Common myeloid progenitor, CD34-positive (primary cell): Measurements from ENCODE around the gene AAK1.
"Not testable (repeated sequence)": the region's sequence is repeated elsewhere in the genome, so short reads cannot be mapped to it uniquely, and the experiment has no call there.

Source experiments
- CTCF ChIA-PET: fragments of 350-600 bp; sonication (Branson Sonifier 250); formaldehyde crosslinking; loops from one replicate; lab custom pipeline; 2021; ENCODE audit warnings: antibody characterized with exemption; lab: Charles Lee
- POLR2A ChIA-PET: fragments of 350-600 bp; sonication (Branson Sonifier 250); formaldehyde crosslinking; loops from one replicate; lab custom pipeline; 2021; ENCODE audit warnings: antibody characterized with exemption; lab: Charles Lee
- DNase-seq, 3 donors: peaks; one replicate each; pipeline versions ENCODE4 v3.0.0 to v3.0.0-alpha.2; 2013
- H3K27ac ChIP-seq, 2 experiments: 1 replicate in 1 of 2; 2 replicates in 1 of 2; pipeline ENCODE4 v1.7.0; 2013; ENCODE audit warnings: inconsistent platforms in 2 of 2, low read length in 2 of 2, mild to moderate bottlenecking in 2 of 2, low read depth in 1 of 2, moderate library complexity in 1 of 2; ENCODE audit not compliant: severe bottlenecking in 2 of 2, insufficient read depth in 1 of 2, poor library complexity in 1 of 2
- H3K27me3 ChIP-seq, 5 experiments: replicated peaks in 2 of 5; 1 replicate in 3 of 5; 2 replicates in 2 of 5; pipeline versions ENCODE4 v1.6.1 to v1.7.0; 2013; ENCODE audit warnings: low read length in 4 of 5, mild to moderate bottlenecking in 2 of 5, moderate library complexity in 2 of 5, inconsistent platforms in 1 of 5; ENCODE audit not compliant: insufficient read depth in 5 of 5, control insufficient read depth in 4 of 5
- H3K36me3 ChIP-seq, 4 experiments: 1 replicate in 2 of 4; 2 replicates in 2 of 4; pipeline versions ENCODE4 v1.6.1 to v1.7.0; 2013; ENCODE audit warnings: low read length in 3 of 4, control low read depth in 1 of 4, mild to moderate bottlenecking in 1 of 4; ENCODE audit not compliant: control insufficient read depth in 4 of 4, insufficient read depth in 4 of 4
- H3K4me1 ChIP-seq, 4 experiments: 1 replicate in 3 of 4; 2 replicates in 1 of 4; pipeline versions ENCODE4 v1.6.1 to v1.7.1; 2013; ENCODE audit warnings: low read length in 3 of 4, mild to moderate bottlenecking in 3 of 4, control low read depth in 1 of 4, inconsistent platforms in 1 of 4, moderate library complexity in 1 of 4; ENCODE audit not compliant: control insufficient read depth in 4 of 4, insufficient read depth in 4 of 4; ENCODE audit errors: control extremely low read depth in 1 of 4
- H3K4me3 ChIP-seq, 7 experiments: 1 replicate in 4 of 7; 2 replicates in 3 of 7; pipeline versions ENCODE4 v1.5.1 to v1.7.0; 2013; ENCODE audit warnings: mild to moderate bottlenecking in 7 of 7, low read length in 6 of 7, moderate library complexity in 6 of 7, inconsistent platforms in 2 of 7, low read depth in 2 of 7, control low read depth in 1 of 7; ENCODE audit not compliant: insufficient read depth in 4 of 7, control insufficient read depth in 1 of 7; ENCODE audit errors: extremely low read depth in 1 of 7
- H3K9me3 ChIP-seq, 5 experiments: 1 replicate in 4 of 5; 2 replicates in 1 of 5; pipeline versions ENCODE4 v1.6.1 to v1.7.1; 2013; ENCODE audit warnings: low read length in 4 of 5, mild to moderate bottlenecking in 2 of 5, inconsistent platforms in 1 of 5, low read depth in 1 of 5, moderate library complexity in 1 of 5; ENCODE audit not compliant: control insufficient read depth in 4 of 5, insufficient read depth in 2 of 5; ENCODE audit errors: control extremely low read depth in 1 of 5
- WGBS: methylation state at CpG from one replicate; pipeline ENCODE4 v1.1.5; 2013; ENCODE audit not compliant: insufficient coverage; 5-methylcytosine and 5-hydroxymethylcytosine counted together

Gene AAK1

DNA sequence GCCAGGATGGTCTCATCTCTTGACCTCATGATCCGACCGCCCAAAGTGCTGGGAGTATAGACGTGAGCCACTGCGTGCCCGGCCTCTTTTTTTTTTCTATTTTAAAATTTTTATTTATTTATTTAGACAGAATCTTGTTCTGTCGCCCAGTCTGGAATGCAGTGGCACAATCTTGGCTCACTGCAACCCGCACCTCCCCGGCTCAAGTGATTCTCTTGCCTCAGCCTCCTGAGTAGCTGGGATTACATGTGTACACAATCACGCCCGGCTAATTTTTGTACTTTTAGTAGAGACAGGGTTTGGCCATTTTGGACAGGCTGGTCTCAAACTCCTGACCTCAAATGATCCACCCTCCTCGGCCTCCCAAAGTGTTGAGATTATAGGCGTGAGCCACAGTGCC is 93.0 kb downstream of the AAK1 start:
- Histone ChIP-seq H3K9me3 (peaks cover 0 to 10% (median 1%) of the 10 kb centered on the region in 5 experiments), H3K4me1 (peaks cover 0 to 15% (median 9%) of the 10 kb centered on the region in 4 experiments)
- H3K36me3 ChIP-seq, H3K27me3 ChIP-seq, H3K27ac ChIP-seq, DNase-seq, H3K4me3 ChIP-seq, POLR2A ChIA-PET: not testable (repeated sequence)
- CTCF ChIA-PET, result interaction anchor here (0.6 to 3.1 kb wide), 3 partner anchors 8 to 33 kb away, joined by 3 to 10 read pairs (median 3); no protein-coding TSS in a partner anchor
- WGBS, result 96% methylated on average over 5 of the region's 12 CpGs

- no peak overlapping the region for H3K4me3 ChIP-seq
- H3K27me3 ChIP-seq, result no peaks in the 10 kb centered on the region
- no peak for DNase-seq
- H3K4me1 ChIP-seq, result peaks cover 0 to 4% (median 0%) of the 10 kb centered on the region in 4 experiments
- no peak overlapping the region for H3K27ac ChIP-seq
- peaks cover 0 to 10% (median 1%) of the 10 kb centered on the region in 5 experiments for H3K9me3 ChIP-seq
- ChIA-PET POLR2A (no interaction called here), CTCF (interaction anchor here (3.1 kb wide), 1 partner anchor 12 kb away, joined by 10 read pairs; no protein-coding TSS in a partner anchor)
- H3K36me3 ChIP-seq, result no peaks in the 10 kb centered on the region
Observed at GRCh38 chr2:69549421-69549820, 94.1 kb downstream of the AAK1 start.

DNA sequence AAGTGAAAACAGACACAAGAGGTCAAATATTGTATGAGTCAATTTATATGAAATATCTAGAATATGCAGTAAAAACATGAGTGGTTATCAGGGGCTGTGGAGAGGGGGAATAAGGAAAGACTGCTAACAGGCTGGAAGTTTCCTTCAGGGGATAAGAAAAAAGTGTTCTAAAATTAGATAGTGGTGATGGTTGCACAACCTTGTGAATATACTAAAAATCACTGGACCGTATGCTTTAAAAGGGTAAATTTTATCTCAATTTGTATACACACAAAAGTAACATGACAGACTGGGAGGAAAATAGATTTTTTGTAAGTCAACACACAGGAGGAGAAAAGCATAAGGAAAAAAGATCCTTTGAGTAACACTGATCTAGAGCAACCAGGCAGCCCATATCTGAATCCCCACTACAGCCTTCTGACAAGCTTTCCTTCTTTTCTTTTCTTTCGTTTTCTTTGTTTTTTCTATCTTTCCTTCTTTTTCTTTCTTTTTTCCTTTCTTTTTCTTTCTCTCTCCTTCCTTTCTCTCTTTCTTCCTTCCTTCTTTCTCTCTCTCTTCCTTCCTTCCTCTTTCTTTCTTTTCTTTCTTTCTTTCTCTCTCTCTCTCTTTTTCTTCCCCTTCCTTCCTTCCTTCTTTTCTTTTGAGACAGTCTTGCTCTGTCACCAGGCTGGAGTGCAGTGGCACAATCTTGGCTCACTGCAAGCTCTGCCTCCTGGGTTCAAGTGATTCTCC is 95.4 kb downstream of the AAK1 start:
- DNase-seq, result no peak
- ChIA-PET POLR2A (no interaction called here), CTCF (no interaction called here)
- no peak overlapping the region for H3K4me3 ChIP-seq
- peaks cover 0 to 10% (median 0%) of the 10 kb centered on the region in 5 experiments for H3K9me3 ChIP-seq
- H3K4me1 ChIP-seq, result peaks cover 0 to 4% (median 0%) of the 10 kb centered on the region in 4 experiments
- WGBS, result 100% methylated on average over 1 of the region's 2 CpGs
- H3K27me3 ChIP-seq, result no peaks in the 10 kb centered on the region
- H3K36me3 ChIP-seq, result peaks cover 0 to 4% (median 3%) of the 10 kb centered on the region in 4 experiments
- no peak overlapping the region for H3K27ac ChIP-seq

DNA sequence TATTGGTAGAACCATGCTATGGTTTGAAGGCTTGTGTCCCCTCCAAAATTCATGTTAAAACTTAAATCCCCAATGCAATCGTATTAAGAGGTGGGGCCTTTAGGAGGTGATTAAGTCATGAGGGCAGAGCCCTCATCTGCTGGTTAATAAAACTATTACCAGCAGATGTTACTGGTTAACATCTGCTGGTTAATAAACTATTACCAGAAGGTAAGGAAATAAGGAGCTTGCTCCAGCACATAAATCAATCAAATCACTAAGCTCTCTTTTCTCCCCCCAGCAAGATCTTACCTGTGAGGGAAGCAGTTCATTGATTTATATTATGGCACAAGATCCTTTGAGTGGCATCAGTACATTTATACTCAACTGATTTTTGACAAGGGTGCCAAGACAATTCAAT is 96.9 kb downstream of the AAK1 start:
- DNase-seq, result no peak
- CTCF ChIA-PET, result no interaction called here
- peaks cover 0 to 10% (median 0%) of the 10 kb centered on the region in 5 experiments for H3K9me3 ChIP-seq
- peaks cover 0 to 18% (median 11%) of the 10 kb centered on the region in 4 experiments for H3K36me3 ChIP-seq
- H3K4me3 ChIP-seq, result no peak overlapping the region
- POLR2A ChIA-PET, result no interaction called here
- WGBS, result no CpG with 5 or more reads among the region's 1 CpG
- no peaks in the 10 kb centered on the region for H3K27me3 ChIP-seq
- H3K4me1 ChIP-seq, result peaks cover 0 to 4% (median 0%) of the 10 kb centered on the region in 4 experiments
- no peak overlapping the region for H3K27ac ChIP-seq

GRCh38 chr2:69545477-69545932 is 98.0 kb downstream of the AAK1 start:
- no peak for DNase-seq
- Histone ChIP-seq H3K4me3 (no peak overlapping the region), H3K9me3 (peaks cover 0 to 10% (median 0%) of the 10 kb centered on the region in 5 experiments), H3K27ac (no peak overlapping the region), H3K27me3 (no peaks in the 10 kb centered on the region), H3K36me3 (peaks cover 2 to 25% (median 16%) of the 10 kb centered on the region in 4 experiments), H3K4me1 (peaks cover 0 to 4% (median 0%) of the 10 kb centered on the region in 4 experiments)
- CTCF ChIA-PET, result interaction anchor here (0.7 to 1.0 kb wide), 3 partner anchors 9 to 206 kb away, joined by 3 read pairs; no protein-coding TSS in a partner anchor
- POLR2A ChIA-PET, result no interaction called here
- WGBS, result 90% methylated on average over 1 of the region's 2 CpGs

- WGBS, result no CpG with 5 or more reads among the region's 1 CpG
- Histone ChIP-seq H3K9me3 (peaks cover 0 to 10% (median 0%) of the 10 kb centered on the region in 5 experiments), H3K4me1 (peaks cover 0 to 4% (median 0%) of the 10 kb centered on the region in 4 experiments), H3K36me3 (peaks cover 2 to 27% (median 18%) of the 10 kb centered on the region in 4 experiments), H3K27ac (no peak overlapping the region), H3K4me3 (no peak overlapping the region), H3K27me3 (no peaks in the 10 kb centered on the region)
- no peak for DNase-seq
- ChIA-PET CTCF (interaction anchor here (0.7 to 1.0 kb wide), 3 partner anchors 10 to 206 kb away, joined by 3 read pairs; no protein-coding TSS in a partner anchor), POLR2A (no interaction called here)
Observed at GRCh38 chr2:69544951-69545350, 98.6 kb downstream of the AAK1 start.

DNA sequence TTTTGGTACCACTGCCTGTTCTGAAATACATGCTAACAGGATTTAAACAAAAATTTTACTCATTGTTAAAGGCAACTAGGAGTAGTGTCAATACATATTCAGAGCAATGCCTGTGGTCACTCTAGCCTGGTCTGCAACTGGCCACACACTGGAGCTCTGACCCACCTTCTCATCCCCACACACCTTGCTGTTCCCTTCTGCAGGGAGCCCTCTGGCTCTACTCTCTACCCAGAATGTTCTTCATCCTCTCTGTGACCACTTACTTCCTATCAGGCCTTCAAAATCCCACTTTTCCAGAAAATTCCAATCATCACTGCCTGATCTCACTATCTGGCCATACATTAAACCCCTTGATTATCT is 104.0 kb downstream of the AAK1 start:
- no peak for DNase-seq
- Histone ChIP-seq H3K27me3 (no peaks in the 10 kb centered on the region), H3K4me3 (no peak overlapping the region), H3K9me3 (peaks cover 0 to 5% (median 0%) of the 10 kb centered on the region in 5 experiments), H3K27ac (no peak overlapping the region), H3K36me3 (peaks cover 3 to 49% (median 31%) of the 10 kb centered on the region in 4 experiments), H3K4me1 (no peaks in the 10 kb centered on the region)
- POLR2A ChIA-PET, result interaction anchor here (0.6 kb wide), 1 partner anchor 89 kb away, joined by 3 read pairs; no protein-coding TSS in a partner anchor
- CTCF ChIA-PET, result no interaction called here
